ENCODE measurements around the gene SCRN2. TPM values are rescaled to one million over a fixed set of nuclear protein-coding genes. Genes with fewer than 3 reads are reported as not detected.

SCRN2 gene
- polyA plus RNA-seq, 1 donor = 60.0 TPM

DNA sequence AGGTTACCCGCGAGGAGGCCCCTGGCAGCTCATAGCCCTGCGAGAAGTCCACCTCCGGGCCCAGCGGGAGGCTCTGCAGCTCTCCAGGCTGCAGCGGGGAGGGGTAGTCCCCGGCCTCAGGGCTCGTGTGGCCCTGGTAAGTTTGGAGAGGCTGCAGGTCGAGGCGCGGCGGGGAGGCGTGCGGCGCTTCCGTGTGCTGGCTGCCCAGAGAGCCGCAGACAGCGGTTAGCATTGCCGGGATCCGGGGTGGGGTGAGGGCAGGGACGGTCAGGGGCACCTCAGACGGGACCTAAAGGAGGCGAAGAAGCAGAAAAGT is 7.1 kb upstream of the SCRN2 start:
- DNase-seq = no peak

DNA sequence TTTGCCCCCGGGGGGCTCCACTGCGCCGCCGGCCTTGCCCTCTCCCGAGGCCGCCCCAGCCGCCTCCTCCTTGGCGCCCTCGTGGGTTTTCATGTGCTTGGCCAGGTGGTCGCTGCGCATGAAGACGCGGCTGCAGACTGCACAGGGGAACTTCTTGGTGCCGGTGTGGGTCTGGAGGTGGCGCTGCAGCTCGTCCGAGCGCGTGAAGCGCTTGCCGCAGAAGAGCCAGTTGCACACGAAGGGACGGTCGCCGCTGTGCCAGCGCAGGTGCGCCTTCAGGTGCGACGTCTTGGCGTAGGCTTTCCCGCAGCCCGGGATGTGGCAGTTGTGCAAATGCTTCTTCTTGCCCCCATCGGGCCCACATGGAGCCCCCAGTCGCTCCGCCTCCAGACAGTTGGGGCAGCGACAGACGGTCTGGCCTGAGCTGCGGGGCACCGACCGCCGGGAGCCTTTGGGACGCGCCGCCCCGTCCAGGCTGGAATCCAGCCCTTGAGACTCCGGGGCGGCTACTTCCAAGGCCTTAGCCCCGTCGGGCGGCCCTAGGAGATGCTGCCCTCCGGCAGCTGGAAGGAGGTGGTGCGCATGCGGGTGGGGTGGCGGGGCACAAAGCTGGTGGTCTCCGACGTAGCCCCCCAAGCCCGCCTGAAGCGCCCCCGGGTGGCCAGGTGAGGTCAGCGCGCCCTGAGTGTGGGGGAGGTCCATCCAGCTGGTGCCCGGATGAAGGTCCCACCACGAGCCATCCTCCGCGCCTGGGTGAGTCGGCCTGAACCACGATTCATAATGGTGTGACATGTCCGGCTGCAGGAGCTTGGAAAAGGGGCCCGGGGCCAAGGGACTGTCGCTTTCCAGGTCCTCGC is 6.5 kb upstream of the SCRN2 start:
- no peak for DNase-seq

DNA sequence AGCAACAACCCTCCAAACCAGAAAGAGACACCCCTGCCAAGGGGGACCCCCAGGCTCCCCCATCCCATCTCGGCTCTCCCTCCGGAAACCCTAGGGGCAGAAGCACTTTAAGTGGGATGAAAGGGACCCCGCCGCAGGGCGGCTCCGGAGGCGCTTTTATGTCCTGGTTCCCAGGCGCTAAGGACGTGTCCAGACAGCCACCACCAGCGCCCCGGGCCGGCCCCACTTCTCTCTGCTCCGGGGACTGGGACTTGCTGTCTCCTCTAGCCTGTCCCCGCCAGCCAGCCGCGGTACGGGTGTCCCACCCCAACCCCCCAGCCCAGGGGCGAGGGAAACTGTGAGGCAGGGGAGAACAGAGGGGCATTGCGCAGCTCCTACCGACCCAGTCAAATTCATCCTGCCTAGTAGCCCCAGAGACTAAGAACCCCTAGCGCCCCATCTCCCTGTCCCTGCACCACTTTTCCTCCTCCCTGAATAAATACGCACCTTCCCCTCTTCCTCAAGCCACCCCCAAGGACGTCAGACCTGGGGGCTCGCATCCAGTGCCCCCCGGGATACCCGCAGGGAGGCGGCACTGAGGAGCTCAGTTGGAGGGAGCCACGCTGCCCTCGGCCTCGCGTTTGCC is 5.8 kb upstream of the SCRN2 start:
- no peak for DNase-seq

DNA sequence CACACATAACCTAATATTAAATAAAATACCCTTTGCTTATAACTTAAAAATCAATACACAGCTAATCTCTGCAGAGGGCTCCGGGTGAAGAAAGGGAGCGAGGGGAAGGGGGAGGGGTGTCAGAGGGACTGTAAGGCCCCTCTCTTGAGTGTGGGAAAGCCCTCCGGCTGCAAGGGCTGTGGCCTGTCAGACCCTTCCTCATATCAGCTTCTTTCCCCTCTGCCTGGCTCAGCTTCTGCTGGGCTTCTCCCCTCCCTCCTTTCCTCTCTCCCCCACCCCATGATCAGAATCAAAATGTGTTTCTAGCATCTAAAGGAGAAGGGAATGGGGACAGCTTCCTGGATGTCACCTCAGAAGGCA is 4.6 kb upstream of the SCRN2 start:
- DNase-seq = no peak

DNA sequence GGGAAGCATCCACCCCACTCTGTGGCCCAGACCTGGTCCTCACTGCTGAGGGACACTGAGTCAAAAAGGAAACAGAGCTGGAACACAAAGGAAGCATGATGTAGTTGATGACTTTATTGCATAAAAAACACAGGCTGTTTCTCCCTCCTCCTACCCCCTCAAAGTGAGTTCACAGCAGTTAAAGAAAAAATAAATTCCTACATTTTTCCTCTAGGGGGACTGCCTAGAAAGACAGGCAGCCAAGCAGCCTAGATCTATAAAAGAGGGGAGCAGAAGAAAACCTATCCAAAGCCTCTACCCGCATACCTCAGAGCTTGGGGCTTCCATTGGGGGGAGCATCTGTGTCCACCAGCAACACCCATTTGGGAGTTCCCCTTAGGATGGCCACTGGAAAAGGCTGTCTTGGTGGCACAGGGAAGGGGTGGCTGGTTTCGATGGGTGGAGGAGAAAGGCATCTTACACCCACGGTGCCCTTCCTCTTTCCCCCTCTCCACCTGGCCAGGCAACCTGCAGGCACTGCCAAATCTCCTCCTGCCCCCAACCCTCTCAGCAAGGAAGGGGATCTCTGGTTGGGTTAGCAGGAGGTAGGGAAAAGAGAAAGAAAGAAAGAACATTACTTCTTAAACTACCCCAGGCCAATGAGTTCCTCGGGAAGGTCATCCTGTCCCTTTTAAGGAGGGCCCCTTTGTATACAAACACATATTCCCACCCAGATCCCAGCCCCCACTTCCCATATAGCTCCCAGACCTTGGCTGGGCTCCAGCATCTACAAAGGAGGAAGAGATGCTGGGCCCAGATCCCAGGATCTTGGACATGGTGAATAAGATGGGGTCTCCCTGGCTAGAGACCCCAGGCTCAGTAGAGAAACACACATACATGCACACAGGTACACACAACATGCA is 4.0 kb upstream of the SCRN2 start:
- no peak for DNase-seq

DNA sequence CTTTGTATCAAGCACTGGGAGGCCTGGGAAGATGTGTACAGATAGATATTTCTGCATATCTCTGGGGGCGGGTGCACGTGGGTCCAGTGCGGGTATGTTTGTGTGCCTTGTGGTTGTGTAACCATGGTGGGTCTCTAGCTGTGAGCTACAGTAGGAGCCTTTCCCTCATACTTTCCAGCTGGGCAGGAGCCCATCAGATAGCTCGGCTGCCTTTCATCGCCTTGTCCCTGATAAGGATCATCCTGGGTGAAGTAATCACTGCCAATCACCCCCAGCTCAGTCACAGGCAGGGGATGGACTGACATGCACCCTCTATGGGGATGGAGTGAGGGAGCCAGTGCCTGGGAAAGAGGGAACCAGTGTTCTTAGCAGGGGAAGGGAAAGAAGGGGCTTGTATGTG is 3.2 kb upstream of the SCRN2 start:
- DNase-seq = no peak

DNA sequence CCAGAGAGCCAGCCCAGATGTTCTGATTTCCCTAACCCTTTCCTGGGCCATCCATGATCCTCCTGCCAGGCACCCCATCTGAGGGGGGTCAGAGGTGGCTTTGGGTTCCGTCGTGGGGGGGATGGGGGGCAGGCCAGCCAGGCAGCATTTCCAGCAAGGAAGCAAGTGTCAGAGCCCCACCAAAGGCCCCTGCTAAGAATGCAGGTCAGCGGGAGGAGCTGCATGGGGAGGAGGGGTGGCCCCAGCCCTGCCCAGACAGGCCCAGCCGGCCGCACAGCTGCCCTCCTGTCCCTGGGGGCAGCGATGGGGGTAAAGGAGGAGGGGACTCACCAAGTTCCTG is 2.3 kb upstream of the SCRN2 start:
- no peak for DNase-seq

DNA sequence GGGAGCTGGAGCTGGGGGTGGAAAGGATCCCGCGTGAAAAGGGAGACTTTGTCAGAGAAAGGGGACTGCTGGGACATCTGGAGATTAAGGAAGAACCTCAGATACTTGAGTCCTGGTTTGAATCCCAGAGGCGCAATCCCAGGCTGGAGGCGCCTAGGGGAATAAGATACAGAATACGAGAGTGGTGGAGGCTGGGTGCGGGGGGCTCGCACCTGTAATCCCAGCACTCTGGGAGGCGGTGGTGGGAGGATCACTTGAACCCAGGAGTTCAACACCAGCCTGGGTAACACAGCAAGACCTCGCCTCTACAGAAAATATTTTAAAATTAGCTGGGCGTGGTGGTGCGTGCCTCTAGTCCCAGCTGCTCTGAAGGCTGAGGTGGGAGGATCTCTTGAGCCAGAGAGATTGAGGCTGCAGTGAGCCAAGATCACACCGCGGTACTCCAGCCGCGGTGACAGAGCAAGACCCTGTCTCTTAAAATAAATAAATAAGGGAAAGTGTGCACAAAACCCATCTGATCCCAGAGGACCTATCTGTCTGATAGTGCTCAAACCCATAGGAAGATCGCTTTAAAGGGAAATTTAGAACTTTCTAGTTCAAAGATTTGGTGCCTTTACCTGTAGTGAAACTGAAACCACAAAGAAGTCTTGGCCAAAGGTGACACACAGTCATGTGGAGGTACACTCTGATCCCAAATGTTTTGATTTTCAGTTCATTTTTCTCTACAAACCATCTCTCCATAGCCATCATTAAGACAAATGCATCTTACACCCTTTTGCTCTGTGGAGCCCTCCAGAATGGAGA is 617 bp upstream of the SCRN2 start:
- DNase-seq = no peak

DNA sequence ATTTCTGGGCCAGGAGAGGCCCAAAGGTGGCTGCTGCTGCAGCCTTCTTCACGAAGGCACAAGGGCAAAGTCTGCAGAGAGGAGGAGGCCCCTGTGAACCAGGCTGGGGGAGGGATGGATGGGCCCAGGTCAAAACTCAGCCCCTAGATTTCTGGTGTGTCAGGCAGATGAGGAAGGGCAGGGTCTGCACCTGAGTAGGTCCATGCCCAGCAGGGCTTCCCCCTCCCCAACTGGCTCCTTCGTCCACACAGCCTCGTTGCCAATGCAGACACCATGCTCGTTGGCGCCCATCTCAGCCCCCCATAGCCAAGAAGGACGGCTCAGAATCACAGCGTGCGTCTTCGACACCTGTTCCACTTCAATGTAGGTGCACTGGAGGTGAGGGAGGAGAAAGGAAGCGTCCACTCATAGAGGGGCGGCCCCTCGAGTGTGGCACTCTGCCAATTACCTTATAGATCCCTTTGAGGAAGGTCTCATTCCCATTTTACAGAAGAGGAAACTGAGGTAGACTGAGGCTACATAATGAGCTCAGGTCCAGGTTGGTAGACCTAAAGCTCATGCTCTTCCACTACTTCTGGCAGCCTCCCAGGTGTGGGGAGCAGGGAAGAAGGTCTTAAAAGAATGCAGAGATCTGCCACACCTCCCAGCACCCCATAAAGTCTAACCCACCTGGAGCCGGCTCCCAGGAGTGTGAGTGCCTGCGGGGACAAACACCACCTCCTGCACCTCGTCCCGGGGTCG is 902 bp downstream of the SCRN2 start:
- DNase-seq = no peak

DNA sequence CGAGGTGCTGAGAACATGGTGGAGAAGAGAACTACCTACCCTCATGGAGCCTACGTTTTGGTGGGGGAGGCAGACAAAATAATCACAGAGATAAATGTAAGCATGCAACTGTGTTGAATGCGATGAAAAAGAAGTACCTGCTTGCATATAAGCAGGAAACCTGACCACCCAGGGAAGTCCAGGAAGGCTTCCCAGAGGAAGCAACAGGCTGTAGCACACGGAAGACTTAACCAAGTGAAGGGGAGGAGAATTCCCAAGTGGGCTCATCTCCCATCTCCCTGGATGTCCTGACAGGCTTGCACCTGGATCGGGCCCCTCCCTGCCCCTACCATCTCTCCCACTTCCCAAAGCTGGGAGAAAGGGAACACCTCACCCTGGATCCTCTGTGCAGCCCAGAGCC is 2.0 kb downstream of the SCRN2 start:
- DNase-seq = no peak

DNA sequence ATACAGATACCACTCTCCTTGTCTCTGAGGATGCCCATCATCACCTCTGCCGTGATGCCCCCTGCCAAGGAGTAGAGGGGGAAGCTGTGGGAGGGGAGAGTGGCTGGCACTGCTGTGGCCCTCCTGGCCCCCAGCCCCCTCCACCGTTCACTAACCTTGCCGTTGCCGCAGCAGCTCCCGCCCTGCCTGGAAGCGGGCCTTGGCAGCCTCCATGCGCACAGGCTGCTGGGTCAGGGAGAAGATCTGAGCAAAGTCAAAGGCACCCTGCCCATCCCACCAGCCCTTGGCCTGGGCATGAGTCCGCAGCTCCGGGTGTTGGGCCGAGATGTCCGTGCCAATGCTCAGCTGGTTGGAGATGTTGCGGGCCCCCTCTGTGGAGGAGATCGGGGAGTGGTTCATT is 2.4 kb downstream of the SCRN2 start:
- DNase-seq = no peak

DNA sequence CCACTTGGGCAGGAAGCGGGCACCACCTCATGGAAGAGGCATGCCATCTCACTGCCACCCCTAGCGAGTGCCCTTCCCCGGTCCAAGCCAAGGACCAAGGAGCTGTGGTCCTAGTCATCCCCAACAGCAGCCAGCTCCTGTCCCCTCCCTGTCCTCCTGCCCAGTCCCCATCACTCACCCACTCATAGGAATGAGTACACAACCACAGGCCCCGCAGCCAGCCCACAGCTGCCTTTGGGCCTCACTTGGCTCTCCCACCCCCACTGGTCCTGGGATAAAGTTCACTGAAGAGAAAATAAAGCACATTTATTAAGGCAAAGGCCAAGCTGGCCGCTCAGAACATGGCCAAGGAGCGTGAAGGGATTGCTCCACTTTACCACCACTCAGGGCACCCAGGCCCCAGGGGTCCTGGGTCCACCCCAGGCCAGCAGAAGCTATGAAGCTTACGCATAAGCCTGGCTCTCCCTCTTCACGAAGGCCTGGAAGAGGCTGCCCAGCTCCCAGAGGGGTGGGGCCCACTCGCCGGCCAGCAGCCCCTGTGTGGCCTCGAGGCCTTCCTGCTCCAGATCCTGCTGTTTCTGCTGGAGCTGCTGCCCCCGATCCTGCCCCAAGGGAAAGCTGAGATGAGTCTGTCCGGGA is 3.6 kb downstream of the SCRN2 start:
- no peak for DNase-seq

DNA sequence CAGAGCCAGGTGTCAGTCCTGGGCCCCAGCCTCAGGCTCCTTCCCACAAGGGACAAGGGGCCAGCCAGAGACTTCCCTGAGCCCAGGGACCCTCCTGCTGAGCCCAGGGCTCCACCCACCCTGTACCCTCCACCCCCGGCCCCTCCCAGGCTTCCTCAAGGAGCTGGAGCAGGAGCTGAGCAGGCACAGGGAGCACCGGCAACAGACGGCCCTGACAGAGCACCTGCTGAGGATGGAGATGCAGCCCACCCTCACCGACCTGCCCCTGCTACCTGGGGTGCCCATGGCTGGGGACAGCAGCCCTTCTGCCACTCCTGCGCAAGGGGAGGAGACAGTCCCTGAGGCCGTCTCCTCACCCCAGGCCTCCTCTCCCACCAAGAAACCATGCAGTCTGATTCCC is 4.5 kb downstream of the SCRN2 start:
- DNase-seq = no peak

DNA sequence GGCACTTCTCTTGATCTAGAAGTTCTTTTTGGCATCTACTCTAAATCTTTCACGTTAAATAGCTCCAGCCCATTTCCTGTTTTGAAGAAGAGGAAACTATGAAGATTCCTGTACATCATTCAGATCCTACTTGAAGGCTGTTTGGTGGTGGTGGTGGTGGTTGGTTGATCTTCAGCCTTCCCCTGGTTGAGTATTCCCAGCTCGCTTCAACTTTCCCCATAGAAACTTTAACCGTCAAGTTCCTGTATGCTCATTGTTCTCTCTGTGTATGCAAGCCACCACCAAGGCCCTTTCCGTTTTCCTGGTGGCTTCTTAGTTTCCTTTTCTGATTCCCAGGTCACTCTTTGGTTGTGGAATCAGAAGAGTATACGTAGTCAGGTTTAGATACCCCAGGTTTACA is 6.3 kb downstream of the SCRN2 start:
- DNase-seq = no peak

DNA sequence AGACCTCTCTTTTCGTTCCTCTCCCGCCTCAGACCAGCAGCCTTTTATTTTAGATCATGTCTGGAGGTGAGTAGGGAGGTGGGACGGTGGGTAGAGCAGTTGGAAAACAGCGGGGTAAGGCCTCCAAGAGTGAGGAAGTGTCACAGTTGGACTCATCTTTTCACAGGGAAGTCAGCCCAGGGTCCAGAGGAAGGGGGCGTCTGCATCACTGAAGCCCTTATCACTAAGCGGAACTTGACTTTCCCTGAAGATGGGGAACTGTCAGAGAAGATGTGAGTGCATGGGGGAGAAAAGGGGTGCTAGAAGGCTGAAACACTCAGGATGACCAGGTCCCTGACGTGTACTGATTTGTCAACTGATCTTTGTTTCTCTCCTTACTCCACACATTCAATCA is 9.1 kb downstream of the SCRN2 start:
- no peak for DNase-seq

DNA sequence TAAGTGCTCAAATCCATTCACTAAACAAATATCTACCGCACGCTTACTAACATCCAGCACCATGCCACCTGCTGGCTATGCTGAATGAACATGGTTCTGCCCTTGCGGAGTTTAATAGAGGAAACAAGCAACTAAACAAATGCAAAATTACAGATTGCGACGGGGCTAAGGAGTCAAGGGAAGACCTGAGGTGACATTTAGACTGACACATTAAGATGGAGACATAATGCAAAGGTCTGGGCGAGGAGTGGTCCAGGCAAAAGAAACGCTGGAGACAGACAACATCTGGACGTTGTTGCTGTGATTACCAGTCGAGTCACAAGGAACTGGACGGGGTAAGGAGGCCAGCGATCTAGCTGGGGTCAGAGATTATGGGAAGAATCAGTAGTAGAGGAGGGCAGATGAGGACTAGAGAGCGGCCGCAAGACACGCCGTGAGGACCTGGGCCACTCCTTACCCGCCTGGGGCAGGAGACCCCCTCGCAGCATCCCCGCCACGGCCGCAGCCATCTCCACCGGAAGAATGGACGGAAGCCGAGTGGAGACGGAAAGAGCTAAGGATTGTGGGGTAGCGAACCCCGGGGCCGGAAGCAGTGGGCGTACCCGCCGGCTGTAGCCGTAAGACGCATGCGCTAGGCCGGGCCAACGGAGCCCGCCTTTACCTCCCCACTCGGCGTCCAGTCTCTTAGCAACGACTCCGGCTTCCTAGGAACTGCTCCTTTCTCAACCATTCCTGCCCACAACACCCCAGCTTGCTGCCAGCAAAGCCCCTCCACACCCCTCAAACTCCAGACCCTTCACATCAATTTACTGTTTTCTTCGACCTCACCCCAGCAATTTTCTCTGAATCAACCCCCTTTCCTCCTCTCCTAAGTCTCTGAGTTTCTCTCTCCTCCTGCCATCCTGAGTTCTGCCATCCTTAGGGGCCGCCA is 9.8 kb downstream of the SCRN2 start, which contains the start of the genes LRRC46 and MRPL10:
TSS of gene LRRC46 (plus strand) at position 668 of the 931 bp plus-strand sequence. CDS start 320 bp downstream, outside the sequence.
TSS of gene MRPL10 (minus strand) at position 539 of the 931 bp plus-strand sequence. CDS start at position 509, 30 bp downstream.
- DNase-seq = peak; percentile 94

DNA sequence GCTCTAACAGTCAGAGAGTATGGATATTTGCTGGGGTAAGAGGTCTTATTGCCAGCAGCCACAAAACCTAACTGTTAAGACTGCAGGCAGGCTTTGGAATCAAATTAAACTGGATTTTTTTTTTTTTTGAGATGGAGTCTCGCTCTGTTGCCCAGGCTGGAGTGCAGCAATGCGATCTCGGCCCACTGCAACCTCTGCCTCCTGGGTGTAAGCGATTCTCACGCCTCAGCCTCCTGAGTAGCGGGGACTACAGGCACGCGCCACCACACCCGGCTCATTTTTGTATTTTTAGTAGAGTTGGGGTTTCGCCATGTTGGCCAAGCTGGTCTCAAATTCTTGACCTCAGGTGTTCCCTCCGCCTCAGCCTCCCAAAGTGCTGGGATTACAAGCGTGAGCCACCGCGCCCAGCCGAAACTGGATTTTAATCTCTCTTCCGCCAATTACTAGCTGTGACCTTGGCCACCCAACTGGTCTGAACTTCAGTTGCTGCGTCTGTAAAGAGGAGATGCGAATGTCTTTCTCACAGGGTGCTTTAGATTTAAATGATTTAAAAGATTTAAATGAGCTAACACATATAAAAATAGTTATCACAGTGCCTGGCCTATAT is 10.6 kb downstream of the SCRN2 start:
- DNase-seq = no peak

DNA sequence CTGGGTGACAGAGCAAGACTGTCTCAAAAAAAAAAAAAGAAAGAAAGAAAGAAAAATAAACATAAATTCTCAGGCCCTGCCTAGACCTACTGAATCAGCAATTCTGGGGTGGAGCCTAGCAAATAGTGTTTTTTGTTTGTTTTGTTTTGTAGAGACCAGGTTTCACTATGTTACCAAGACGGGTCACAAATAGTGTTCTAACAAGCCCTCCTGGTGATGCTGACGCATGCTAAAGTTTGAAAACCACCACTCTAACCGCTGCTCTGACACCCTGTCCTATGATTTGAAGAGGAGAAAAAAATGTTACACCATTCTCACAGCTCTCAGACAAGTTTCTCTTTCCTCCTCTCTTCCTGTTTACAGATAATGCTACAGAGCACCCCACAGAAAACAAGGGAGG is 11.2 kb downstream of the SCRN2 start:
- DNase-seq = no peak

DNA sequence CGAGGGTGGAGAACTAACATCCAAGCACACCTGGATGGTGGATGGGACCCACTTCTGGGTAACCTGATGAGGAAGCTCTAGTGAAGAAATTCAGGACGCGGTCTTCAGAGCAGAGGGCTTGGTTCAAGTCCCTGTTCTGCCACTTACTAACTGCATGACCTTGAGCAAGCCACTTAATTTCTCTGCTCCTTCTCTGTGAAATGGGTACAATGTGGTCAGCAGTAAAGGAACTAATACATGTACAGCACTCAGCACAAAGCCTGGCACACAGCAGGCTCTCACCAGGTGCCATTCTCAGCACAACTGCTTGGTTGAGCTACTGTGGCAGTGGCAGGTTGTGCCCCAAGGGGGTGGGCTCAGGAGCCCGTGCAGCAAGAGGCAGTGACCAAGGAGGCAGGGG is 17.6 kb downstream of the SCRN2 start:
- DNase-seq = no peak
